ENCODE data around the gene SOX1.

SOX1 gene

GRCh38 chr13:112067116-112067741, at the start of gene SOX1:
Gene SOX1 (plus strand): TSS chr13:112067149. CDS start chr13:112067659, 510 bp downstream.
- DNase-seq = no peak

GRCh38 chr13:112024577-112024976, 42.4 kb upstream of the SOX1 start:
- no peak for DNase-seq

GRCh38 chr13:112027250-112027649, 39.7 kb upstream of the SOX1 start:
- no peak for DNase-seq

GRCh38 chr13:112028481-112028880, 38.5 kb upstream of the SOX1 start:
- DNase-seq = no peak

GRCh38 chr13:112029143-112029542, 37.8 kb upstream of the SOX1 start:
- DNase-seq = no peak

GRCh38 chr13:112032186-112032993, 34.6 kb upstream of the SOX1 start:
- no peak for DNase-seq

- DNase-seq = no peak
These were observed 32.7 kb upstream of the SOX1 start for GRCh38 chr13:112034231-112034630.

GRCh38 chr13:112034846-112035245, 32.1 kb upstream of the SOX1 start:
- DNase-seq = no peak

GRCh38 chr13:112042496-112042895, 24.5 kb upstream of the SOX1 start:
- no peak for DNase-seq

- DNase-seq = no peak
These were observed 14.7 kb upstream of the SOX1 start for GRCh38 chr13:112052213-112052612.

GRCh38 chr13:112053167-112053743, 13.7 kb upstream of the SOX1 start:
- DNase-seq = no peak

- no peak for DNase-seq
These were observed 13.0 kb upstream of the SOX1 start for GRCh38 chr13:112053744-112054615.

GRCh38 chr13:112054616-112055015, 12.3 kb upstream of the SOX1 start:
- no peak for DNase-seq

- DNase-seq = no peak
These were observed 11.7 kb upstream of the SOX1 start for GRCh38 chr13:112055036-112055914.

GRCh38 chr13:112055915-112056269, 11.1 kb upstream of the SOX1 start:
- no peak for DNase-seq

GRCh38 chr13:112056284-112056727, 10.6 kb upstream of the SOX1 start:
- no peak for DNase-seq

- DNase-seq = no peak
These were observed 10.1 kb upstream of the SOX1 start for GRCh38 chr13:112056739-112057438.

- no peak for DNase-seq
These were observed 9.6 kb upstream of the SOX1 start for GRCh38 chr13:112057439-112057735.

- DNase-seq = no peak
These were observed 9.0 kb upstream of the SOX1 start for GRCh38 chr13:112057736-112058518.

GRCh38 chr13:112058519-112058873, 8.5 kb upstream of the SOX1 start:
- DNase-seq = no peak

GRCh38 chr13:112058941-112059340, 8.0 kb upstream of the SOX1 start:
- DNase-seq = no peak
